Endodermal cell (in vitro differentiated cells): ENCODE measurements around the gene ACOX1. TPM values are rescaled to one million over a fixed set of nuclear protein-coding genes. Genes with fewer than 3 reads are reported as not detected.

Source experiments
- DNase-seq: peaks from one replicate; pipeline ENCODE4 v3.0.0-alpha.2; 2017
- H3K27ac ChIP-seq: 2 replicates; pipeline ENCODE4 v1.5.1; 2013; ENCODE audit warnings: mild to moderate bottlenecking, low read depth, low read length, moderate library complexity
- H3K27me3 ChIP-seq: 2 replicates; pipeline ENCODE4 v1.6.1; 2013; ENCODE audit warnings: mild to moderate bottlenecking, low read length, moderate library complexity; ENCODE audit not compliant: insufficient read depth, control insufficient read depth, poor library complexity, severe bottlenecking
- H3K36me3 ChIP-seq: 2 replicates; pipeline ENCODE4 v1.7.0; 2013; ENCODE audit warnings: mild to moderate bottlenecking, low read length, moderate library complexity; ENCODE audit not compliant: control insufficient read depth, insufficient read depth
- H3K4me1 ChIP-seq: one replicate; pipeline ENCODE4 v1.7.0; 2013; ENCODE audit warnings: low read length; ENCODE audit not compliant: control insufficient read depth, insufficient read depth
- H3K4me3 ChIP-seq: 2 replicates; pipeline ENCODE4 v1.5.1; 2013; ENCODE audit warnings: mild to moderate bottlenecking, low read length, moderate library complexity
- H3K9ac ChIP-seq: 2 replicates; pipeline ENCODE4 v1.6.1; 2013; ENCODE audit warnings: mild to moderate bottlenecking, low read length, moderate library complexity; ENCODE audit not compliant: poor library complexity, severe bottlenecking; ENCODE audit errors: extremely low read depth
- H3K9me3 ChIP-seq: 2 replicates; pipeline ENCODE4 v1.6.1; 2013; ENCODE audit warnings: mild to moderate bottlenecking, low read length, moderate library complexity; ENCODE audit not compliant: control insufficient read depth
- H3K27ac Mint-ChIP-seq: 2 replicates; pipeline ENCODE4 v1.8.0; 2020; ENCODE audit warnings: mixed read lengths
- H3K27me3 Mint-ChIP-seq: 2 replicates; pipeline ENCODE4 v1.8.0; 2021; ENCODE audit warnings: mild to moderate bottlenecking, mixed read lengths; ENCODE audit not compliant: insufficient read depth
- H3K36me3 Mint-ChIP-seq: 2 replicates; pipeline ENCODE4 v1.8.0; 2020; ENCODE audit warnings: low read depth, mixed read lengths
- H3K4me1 Mint-ChIP-seq: 2 replicates; pipeline ENCODE4 v1.8.0; 2020; ENCODE audit warnings: mixed read lengths
- H3K4me3 Mint-ChIP-seq: 2 replicates; pipeline ENCODE4 v1.8.0; 2020; ENCODE audit warnings: mild to moderate bottlenecking, moderate library complexity, mixed read lengths
- H3K9me3 Mint-ChIP-seq: 2 replicates; pipeline ENCODE4 v1.8.0; 2020; ENCODE audit warnings: mild to moderate bottlenecking, mixed read lengths
- WGBS, 2 experiments: methylation state at CpG; one replicate each; pipeline versions ENCODE4 v1.1.5 to v1.1.7; 2013; ENCODE audit warnings: missing lambda C conversion rate in 2 of 2, mixed read lengths in 1 of 2; ENCODE audit not compliant: insufficient coverage in 1 of 2, insufficient read length in 1 of 2; 5-methylcytosine and 5-hydroxymethylcytosine counted together
- total RNA-seq, 2 donors: library from RNA; stranded (reverse); fragmentation: NEBNext Ultra II Directional in 1 of 2; extraction: Animal tissue kit (Norgen Biotek cat#: 25700) in 1 of 2; gene quantifications; 2 replicates in 1 of 2; 3 replicates in 1 of 2; pipeline ENCODE4 v1.2.1, GENCODE V29; 2021
- TF ChIP-seq, protein P1 (sequence below): fragments of 200-600 bp; sonication (generic); conservative IDR thresholded peaks from 2 replicates; pipeline ENCODE4 v1.5.0; 2021; ENCODE audit warnings: antibody characterized with exemption, mild to moderate bottlenecking

ACOX1 gene
- total RNA-seq, 2 donors from 2014 or later = 28.6 to 37.1 TPM

DNA sequence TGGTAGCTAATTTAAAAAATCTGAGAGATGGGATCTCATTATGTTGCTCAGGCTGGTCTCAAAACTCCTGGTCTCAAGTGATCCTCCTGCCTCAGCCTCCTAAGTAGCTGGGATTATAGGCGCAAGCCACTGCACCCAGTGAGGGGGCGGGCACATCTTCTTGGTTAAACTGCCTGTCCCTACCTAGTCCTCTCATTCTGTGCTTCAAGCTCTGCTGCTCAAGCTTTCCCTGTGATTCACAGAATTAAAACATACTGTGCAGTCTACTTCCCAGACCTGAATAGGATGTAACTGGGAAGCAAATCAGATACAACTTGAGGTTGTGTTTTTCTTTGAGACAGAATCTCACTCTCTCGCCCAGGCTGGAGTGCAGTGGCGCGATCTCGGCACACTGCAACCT lies 76.6 kb downstream of the ACOX1 start:
- Mint-ChIP-seq H3K9me3 (no peaks in the 10 kb centered on the region), H3K4me1 (peaks cover 5% of the 10 kb centered on the region), H3K27me3 (no peaks in the 10 kb centered on the region), H3K36me3 (peaks cover 28% of the 10 kb centered on the region), H3K4me3 (no peak overlapping the region), H3K27ac (no peak overlapping the region)
- TF ChIP-seq, protein P1, sequence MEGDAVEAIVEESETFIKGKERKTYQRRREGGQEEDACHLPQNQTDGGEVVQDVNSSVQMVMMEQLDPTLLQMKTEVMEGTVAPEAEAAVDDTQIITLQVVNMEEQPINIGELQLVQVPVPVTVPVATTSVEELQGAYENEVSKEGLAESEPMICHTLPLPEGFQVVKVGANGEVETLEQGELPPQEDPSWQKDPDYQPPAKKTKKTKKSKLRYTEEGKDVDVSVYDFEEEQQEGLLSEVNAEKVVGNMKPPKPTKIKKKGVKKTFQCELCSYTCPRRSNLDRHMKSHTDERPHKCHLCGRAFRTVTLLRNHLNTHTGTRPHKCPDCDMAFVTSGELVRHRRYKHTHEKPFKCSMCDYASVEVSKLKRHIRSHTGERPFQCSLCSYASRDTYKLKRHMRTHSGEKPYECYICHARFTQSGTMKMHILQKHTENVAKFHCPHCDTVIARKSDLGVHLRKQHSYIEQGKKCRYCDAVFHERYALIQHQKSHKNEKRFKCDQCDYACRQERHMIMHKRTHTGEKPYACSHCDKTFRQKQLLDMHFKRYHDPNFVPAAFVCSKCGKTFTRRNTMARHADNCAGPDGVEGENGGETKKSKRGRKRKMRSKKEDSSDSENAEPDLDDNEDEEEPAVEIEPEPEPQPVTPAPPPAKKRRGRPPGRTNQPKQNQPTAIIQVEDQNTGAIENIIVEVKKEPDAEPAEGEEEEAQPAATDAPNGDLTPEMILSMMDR = no peak
- peaks cover 43% of the 10 kb centered on the region for H3K36me3 ChIP-seq
- H3K27me3 ChIP-seq = no peaks in the 10 kb centered on the region
- no peak overlapping the region for H3K9ac ChIP-seq
- no peak overlapping the region for H3K27ac ChIP-seq
- DNase-seq = no peak
- H3K4me1 ChIP-seq = peaks cover under 1% of the 10 kb centered on the region
- no peaks in the 10 kb centered on the region for H3K9me3 ChIP-seq
- 95 to 98% methylated on average over 6 of the region's 6 CpGs for WGBS, 2 experiments
- no peak overlapping the region for H3K4me3 ChIP-seq

DNA sequence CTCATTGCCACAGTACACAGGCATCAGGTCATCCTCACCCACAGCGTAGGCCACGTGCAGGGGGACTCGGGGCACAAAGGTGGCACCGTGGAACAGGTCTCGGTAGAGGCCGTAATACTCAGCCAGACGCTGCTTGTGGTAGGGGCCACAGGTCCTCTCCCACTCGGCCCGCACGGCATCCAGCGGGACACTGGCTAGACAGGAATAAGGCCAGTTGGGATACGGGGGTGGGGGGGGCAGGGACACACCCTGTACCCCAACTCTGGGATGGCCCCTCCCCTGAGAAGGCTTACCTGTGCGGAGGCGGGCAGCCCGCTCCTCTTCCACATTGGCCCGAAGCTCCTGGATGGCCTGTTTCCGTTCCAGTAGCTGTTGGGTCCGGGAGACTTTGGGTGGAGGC lies 77.2 kb downstream of the ACOX1 start:
- H3K4me3 ChIP-seq = no peak overlapping the region
- no peaks in the 10 kb centered on the region for H3K9me3 ChIP-seq
- H3K27ac Mint-ChIP-seq = no peak overlapping the region
- H3K9me3 Mint-ChIP-seq = no peaks in the 10 kb centered on the region
- no peak overlapping the region for H3K27ac ChIP-seq
- no peaks in the 10 kb centered on the region for H3K27me3 ChIP-seq
- peaks cover 28% of the 10 kb centered on the region for H3K36me3 Mint-ChIP-seq
- peaks cover 43% of the 10 kb centered on the region for H3K36me3 ChIP-seq
- H3K9ac ChIP-seq = no peak overlapping the region
- no peak overlapping the region for H3K4me3 Mint-ChIP-seq
- H3K4me1 ChIP-seq = peaks cover 5% of the 10 kb centered on the region
- peaks cover 7% of the 10 kb centered on the region for H3K4me1 Mint-ChIP-seq
- H3K27me3 Mint-ChIP-seq = no peaks in the 10 kb centered on the region
- no peak for DNase-seq
- TF ChIP-seq, protein P1 = no peak
- WGBS, 2 experiments = 92 to 97% methylated on average over 12 to 18 of the region's 18 CpGs

DNA sequence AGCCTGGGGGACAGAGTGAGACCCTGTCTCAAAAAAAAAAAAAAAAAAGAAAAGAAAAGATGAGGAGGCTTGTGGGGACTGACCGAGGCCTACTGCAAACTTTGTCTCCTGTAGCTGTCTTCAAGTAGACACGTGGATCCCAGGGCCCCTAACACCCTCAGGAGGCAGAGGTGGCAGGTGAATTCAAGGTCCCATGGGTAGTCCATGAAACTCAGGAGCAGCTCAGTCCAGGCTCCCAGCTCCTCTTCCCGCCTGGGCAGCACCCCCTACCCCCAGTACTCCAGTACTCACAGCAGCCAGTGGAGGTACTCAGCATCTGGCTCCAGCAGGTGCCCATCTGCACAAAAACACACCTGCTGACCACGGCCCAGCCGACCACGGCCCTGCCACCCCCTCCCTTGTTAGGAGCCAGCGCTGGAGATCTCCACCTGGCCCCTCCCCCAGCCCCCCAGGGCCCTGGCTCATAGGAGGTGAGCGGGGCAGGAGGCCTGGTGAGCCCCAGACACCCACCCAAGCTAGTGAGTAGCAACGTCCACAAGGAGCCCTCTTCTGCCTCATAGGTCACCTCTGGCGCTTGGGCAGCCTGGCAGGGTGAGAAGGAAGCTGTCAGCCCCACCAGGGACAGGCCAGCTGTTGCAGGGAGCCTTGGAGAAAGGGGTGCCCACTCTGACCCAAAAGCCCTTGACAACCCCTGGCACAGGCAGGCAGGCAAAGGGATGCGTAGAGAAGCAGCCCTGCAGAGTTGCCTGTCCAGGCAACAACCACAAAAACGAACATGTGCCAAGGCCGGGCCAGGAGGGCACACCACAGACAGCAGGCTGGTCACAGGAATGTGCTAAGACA lies 78.1 kb downstream of the ACOX1 start:
- Histone ChIP-seq H3K27me3 (no peaks in the 10 kb centered on the region), H3K36me3 (peaks cover 43% of the 10 kb centered on the region), H3K9me3 (no peaks in the 10 kb centered on the region), H3K4me1 (peaks cover 5% of the 10 kb centered on the region), H3K4me3 (no peak overlapping the region), H3K9ac (no peak overlapping the region), H3K27ac (no peak overlapping the region)
- H3K27ac Mint-ChIP-seq = no peak overlapping the region
- no peaks in the 10 kb centered on the region for H3K9me3 Mint-ChIP-seq
- H3K36me3 Mint-ChIP-seq = peaks cover 28% of the 10 kb centered on the region
- no peaks in the 10 kb centered on the region for H3K27me3 Mint-ChIP-seq
- DNase-seq = no peak
- TF ChIP-seq, protein P1 = no peak
- no peak overlapping the region for H3K4me3 Mint-ChIP-seq
- peaks cover 7% of the 10 kb centered on the region for H3K4me1 Mint-ChIP-seq
- 95 to 99% methylated on average over 6 to 13 of the region's 13 CpGs for WGBS, 2 experiments
